HepG2 (cell line): Measurements from ENCODE around the gene OSBPL3. TPM values are rescaled to one million over a fixed set of nuclear protein-coding genes. Genes with fewer than 3 reads are reported as not detected.

Source experiments
- FIP1L1 ChIP-seq: fragments of 200-400 bp; formaldehyde crosslinking; IDR thresholded peaks from 2 replicates; pipeline ENCODE4 v1.6.1; 2018; ENCODE audit warnings: low read depth, mild to moderate bottlenecking, low read length, moderate library complexity, borderline replicate concordance; ENCODE audit not compliant: insufficient read depth
- ISX ChIP-seq: sonication (generic); formaldehyde crosslinking; conservative IDR thresholded peaks from 2 replicates; pipeline ENCODE4 v1.5.0; 2020; ENCODE audit warnings: missing genetic modification reagents
- KMT2B ChIP-seq: IDR thresholded peaks from 2 replicates; pipeline ENCODE4 v1.6.1; 2016; ENCODE audit warnings: missing genetic modification reagents, missing compliant biosample characterization
- RFX1 ChIP-seq: fragments of 450-650 bp; IDR thresholded peaks from 2 replicates; pipeline ENCODE4 v1.6.1; 2017
- SRSF4 ChIP-seq: fragments of 200-400 bp; formaldehyde crosslinking; IDR thresholded peaks from one replicate; pipeline ENCODE4 v1.6.1; 2018; ENCODE audit warnings: mild to moderate bottlenecking, low read depth, low read length, moderate library complexity; ENCODE audit not compliant: poor library complexity, severe bottlenecking
- U2AF2 ChIP-seq: fragments of 200-400 bp; formaldehyde crosslinking; IDR thresholded peaks from 2 replicates; pipeline ENCODE4 v1.6.1; 2017; ENCODE audit warnings: low read depth, mild to moderate bottlenecking, low read length
- ZNF124 ChIP-seq: sonication (generic); formaldehyde crosslinking; IDR thresholded peaks from 2 replicates; pipeline ENCODE4 v1.4.0; 2020; ENCODE audit warnings: missing genetic modification reagents
- ZNF225 ChIP-seq: sonication (generic); formaldehyde crosslinking; IDR thresholded peaks from 2 replicates; pipeline ENCODE4 v1.4.0; 2020; ENCODE audit warnings: mild to moderate bottlenecking, missing genetic modification reagents
- ZNF234 ChIP-seq: sonication (generic); formaldehyde crosslinking; conservative IDR thresholded peaks from 2 replicates; pipeline ENCODE4 v1.5.1; 2020; ENCODE audit warnings: mild to moderate bottlenecking, missing genetic modification reagents
- ZNF337 ChIP-seq: sonication (generic); formaldehyde crosslinking; IDR thresholded peaks from 2 replicates; pipeline ENCODE4 v1.5.1; 2020; ENCODE audit warnings: missing genetic modification reagents, low read depth, mild to moderate bottlenecking, borderline replicate concordance
- ZNF367 ChIP-seq: sonication (generic); formaldehyde crosslinking; IDR thresholded peaks from 2 replicates; pipeline ENCODE4 v1.4.0; 2020; ENCODE audit warnings: missing genetic modification reagents, borderline replicate concordance
- ZNF839 ChIP-seq: sonication (generic); formaldehyde crosslinking; IDR thresholded peaks from 2 replicates; pipeline ENCODE4 v1.4.0; 2020; ENCODE audit warnings: missing genetic modification reagents, mild to moderate bottlenecking, borderline replicate concordance
- ZSCAN12 ChIP-seq: sonication (generic); formaldehyde crosslinking; IDR thresholded peaks from 2 replicates; pipeline ENCODE4 v1.9.0; 2021; ENCODE audit warnings: mild to moderate bottlenecking, missing genetic modification reagents
- polyA plus RNA-seq, 8 experiments: library from polyadenylated mRNA; depleted of rRNA in 3 of 8; stranded (reverse) in 7 of 8; unstranded in 1 of 8; fragments of >200 nt; fragmentation: Illumina TruSeq in 4 of 8; extraction: Trizol in 4 of 8; gene quantifications; 2 replicates each; pipeline versions ENCODE4 v1.2.1 to v1.2.3, GENCODE V29; 2011 to 2016; ENCODE audit warnings: low read depth in 4 of 8, missing spikeins in 1 of 8, mixed read lengths in 1 of 8; ENCODE audit not compliant: insufficient read depth in 1 of 8
- total RNA-seq, 5 experiments: library from RNA; depleted of rRNA; stranded (reverse); fragments of >200 nt; fragmentation: Illumina TruSeq; extraction: Trizol; gene quantifications; 2 replicates each; pipeline ENCODE4 v1.2.3, GENCODE V29; 2016; ENCODE audit warnings: low read depth in 1 of 5
- TF ChIP-seq, protein P1 (sequence below): sonication (generic); formaldehyde crosslinking; IDR thresholded peaks from 2 replicates; pipeline ENCODE4 v1.4.0; 2020; ENCODE audit warnings: missing genetic modification reagents

Gene OSBPL3
- total and polyA plus RNA-seq, 2 of the 13 experiments (the other 11 are each of a cell fraction or from before 2014, with no cell fraction given): 8.8 to 28.9 TPM

DNA sequence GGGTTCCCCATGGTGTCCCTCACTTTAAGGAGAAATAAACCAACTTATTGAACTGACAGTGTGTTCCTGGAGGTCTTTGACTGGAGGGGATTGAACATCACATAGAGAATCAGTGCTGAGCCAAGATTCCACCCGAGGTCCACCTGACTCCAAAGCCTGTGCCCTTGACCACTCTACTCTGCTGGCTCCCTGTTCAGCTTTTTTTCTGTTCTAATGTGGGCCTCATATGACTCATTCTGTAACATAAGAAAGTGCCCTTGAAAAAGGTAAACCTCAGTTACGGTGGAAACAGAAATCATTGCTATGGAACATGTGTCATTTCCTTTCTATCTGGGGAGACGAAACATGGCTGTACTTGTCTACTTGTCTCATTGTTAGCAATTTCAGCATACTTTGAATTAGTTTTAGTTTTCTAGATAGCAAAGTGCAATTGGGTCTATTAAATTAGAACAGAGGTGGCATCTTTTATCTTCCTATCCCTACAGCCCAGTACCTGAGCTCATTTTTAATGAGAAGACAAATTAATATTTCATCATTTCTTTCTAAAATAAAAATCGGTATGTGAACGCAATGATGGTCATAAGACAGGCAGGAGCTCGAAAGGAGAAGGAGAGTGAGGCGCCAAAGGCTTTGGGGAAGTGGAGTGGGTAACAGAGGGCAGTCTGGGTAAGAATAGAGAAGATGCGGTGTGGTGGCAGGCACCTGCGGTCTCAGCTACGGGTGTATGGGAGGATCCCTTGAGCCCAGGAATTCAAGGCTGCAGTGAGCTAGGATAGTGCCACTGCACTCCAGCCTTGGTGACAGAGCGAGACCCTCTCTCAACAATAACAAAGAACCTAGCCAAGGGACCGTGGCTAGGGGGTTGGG lies 224.2 kb downstream of the OSBPL3 start (continued):
- TF ChIP-seq SRSF4: no peak
- TF ChIP-seq ZNF124 (CRISPR knock-in tag): no peak
- no peak for TF ChIP-seq KMT2B (CRISPR knock-in tag)
- TF ChIP-seq ZNF234 (CRISPR knock-in tag): no peak
- TF ChIP-seq ZNF367: no peak; the same call in 1 of the 2 replicates
- TF ChIP-seq U2AF2: no peak
- TF ChIP-seq ZNF225 (CRISPR knock-in tag): no peak
- TF ChIP-seq, protein P1, sequence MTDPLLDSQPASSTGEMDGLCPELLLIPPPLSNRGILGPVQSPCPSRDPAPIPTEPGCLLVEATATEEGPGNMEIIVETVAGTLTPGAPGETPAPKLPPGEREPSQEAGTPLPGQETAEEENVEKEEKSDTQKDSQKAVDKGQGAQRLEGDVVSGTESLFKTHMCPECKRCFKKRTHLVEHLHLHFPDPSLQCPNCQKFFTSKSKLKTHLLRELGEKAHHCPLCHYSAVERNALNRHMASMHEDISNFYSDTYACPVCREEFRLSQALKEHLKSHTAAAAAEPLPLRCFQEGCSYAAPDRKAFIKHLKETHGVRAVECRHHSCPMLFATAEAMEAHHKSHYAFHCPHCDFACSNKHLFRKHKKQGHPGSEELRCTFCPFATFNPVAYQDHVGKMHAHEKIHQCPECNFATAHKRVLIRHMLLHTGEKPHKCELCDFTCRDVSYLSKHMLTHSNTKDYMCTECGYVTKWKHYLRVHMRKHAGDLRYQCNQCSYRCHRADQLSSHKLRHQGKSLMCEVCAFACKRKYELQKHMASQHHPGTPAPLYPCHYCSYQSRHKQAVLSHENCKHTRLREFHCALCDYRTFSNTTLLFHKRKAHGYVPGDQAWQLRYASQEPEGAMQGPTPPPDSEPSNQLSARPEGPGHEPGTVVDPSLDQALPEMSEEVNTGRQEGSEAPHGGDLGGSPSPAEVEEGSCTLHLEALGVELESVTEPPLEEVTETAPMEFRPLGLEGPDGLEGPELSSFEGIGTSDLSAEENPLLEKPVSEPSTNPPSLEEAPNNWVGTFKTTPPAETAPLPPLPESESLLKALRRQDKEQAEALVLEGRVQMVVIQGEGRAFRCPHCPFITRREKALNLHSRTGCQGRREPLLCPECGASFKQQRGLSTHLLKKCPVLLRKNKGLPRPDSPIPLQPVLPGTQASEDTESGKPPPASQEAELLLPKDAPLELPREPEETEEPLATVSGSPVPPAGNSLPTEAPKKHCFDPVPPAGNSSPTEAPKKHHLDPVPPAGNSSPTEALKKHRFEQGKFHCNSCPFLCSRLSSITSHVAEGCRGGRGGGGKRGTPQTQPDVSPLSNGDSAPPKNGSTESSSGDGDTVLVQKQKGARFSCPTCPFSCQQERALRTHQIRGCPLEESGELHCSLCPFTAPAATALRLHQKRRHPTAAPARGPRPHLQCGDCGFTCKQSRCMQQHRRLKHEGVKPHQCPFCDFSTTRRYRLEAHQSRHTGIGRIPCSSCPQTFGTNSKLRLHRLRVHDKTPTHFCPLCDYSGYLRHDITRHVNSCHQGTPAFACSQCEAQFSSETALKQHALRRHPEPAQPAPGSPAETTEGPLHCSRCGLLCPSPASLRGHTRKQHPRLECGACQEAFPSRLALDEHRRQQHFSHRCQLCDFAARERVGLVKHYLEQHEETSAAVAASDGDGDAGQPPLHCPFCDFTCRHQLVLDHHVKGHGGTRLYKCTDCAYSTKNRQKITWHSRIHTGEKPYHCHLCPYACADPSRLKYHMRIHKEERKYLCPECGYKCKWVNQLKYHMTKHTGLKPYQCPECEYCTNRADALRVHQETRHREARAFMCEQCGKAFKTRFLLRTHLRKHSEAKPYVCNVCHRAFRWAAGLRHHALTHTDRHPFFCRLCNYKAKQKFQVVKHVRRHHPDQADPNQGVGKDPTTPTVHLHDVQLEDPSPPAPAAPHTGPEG: no peak
- no peak for TF ChIP-seq ZNF337 (CRISPR knock-in tag)
- TF ChIP-seq ISX (CRISPR knock-in tag): no peak
- TF ChIP-seq ZSCAN12: no peak
- TF ChIP-seq ZNF839 (CRISPR knock-in tag): no peak
- TF ChIP-seq RFX1: no peak
- no peak for TF ChIP-seq FIP1L1
